ENCODE measurements around the gene TMEM86A.
A peak's percentile ranks its signal among the peaks of the same experiment; 100 is the strongest.

TMEM86A gene

GRCh38 chr11:18727479-18728236 lies 29.1 kb downstream of the TMEM86A start:
- DNase-seq: peak; percentile 35

GRCh38 chr11:18728658-18729057 lies 30.1 kb downstream of the TMEM86A start:
- no peak for DNase-seq

- no peak for DNase-seq
Observed at GRCh38 chr11:18729426-18729825, 30.8 kb downstream of the TMEM86A start.

- no peak for DNase-seq
Observed at GRCh38 chr11:18730020-18730419, 31.4 kb downstream of the TMEM86A start.

GRCh38 chr11:18731441-18731840 lies 32.9 kb downstream of the TMEM86A start:
- no peak for DNase-seq

- DNase-seq: peak; percentile 35
Observed at GRCh38 chr11:18731949-18732821, 33.6 kb downstream of the TMEM86A start.

- no peak for DNase-seq
Observed at GRCh38 chr11:18733202-18733601, 34.6 kb downstream of the TMEM86A start.

GRCh38 chr11:18736590-18737148 lies 38.1 kb downstream of the TMEM86A start:
- no peak for DNase-seq

GRCh38 chr11:18737642-18738041 lies 39.1 kb downstream of the TMEM86A start:
- DNase-seq: no peak

- no peak for DNase-seq
Observed at GRCh38 chr11:18739685-18740084, 41.1 kb downstream of the TMEM86A start.

- DNase-seq: no peak
Observed at GRCh38 chr11:18741783-18742182, 43.2 kb downstream of the TMEM86A start.

- no peak for DNase-seq
Observed at GRCh38 chr11:18743365-18743764, 44.8 kb downstream of the TMEM86A start.

GRCh38 chr11:18743900-18744514 lies 45.4 kb downstream of the TMEM86A start:
- no peak for DNase-seq

- no peak for DNase-seq
Observed at GRCh38 chr11:18745251-18745650, 46.7 kb downstream of the TMEM86A start.

GRCh38 chr11:18748766-18749365 lies 50.3 kb downstream of the TMEM86A start:
- no peak for DNase-seq

GRCh38 chr11:18749681-18750319 lies 51.2 kb downstream of the TMEM86A start:
- DNase-seq: peak; percentile 52

GRCh38 chr11:18750944-18751343 lies 52.4 kb downstream of the TMEM86A start:
- no peak for DNase-seq

- no peak for DNase-seq
Observed at GRCh38 chr11:18752502-18752901, 53.9 kb downstream of the TMEM86A start.

GRCh38 chr11:18754308-18754707 lies 55.7 kb downstream of the TMEM86A start:
- DNase-seq: no peak
